ENCODE results near the gene DLGAP1. TPM values are rescaled to one million over a fixed set of nuclear protein-coding genes. Genes with fewer than 3 reads are reported as not detected.
A peak's percentile ranks its signal among the peaks of the same experiment; 100 is the strongest.

Gene DLGAP1
- total RNA-seq, 1 donor from 2014 or later: 18.5 TPM

GRCh38 chr18:4157352-4157751, 297.8 kb downstream of the DLGAP1 start:
- Mint-ChIP-seq H3K4me1 (no peaks in the 10 kb centered on the region), H3K36me3 (no peaks in the 10 kb centered on the region), H3K4me3 (no peak overlapping the region), H3K27me3 (ENCODE audit: insufficient read depth, low read depth) (no peaks in the 10 kb centered on the region), H3K9me3 (no peaks in the 10 kb centered on the region), H3K27ac (no peak overlapping the region)
- Histone ChIP-seq H3K36me3 (peaks cover 2% of the 10 kb centered on the region), H3K79me2 (ENCODE audit: low read depth) (no peaks in the 10 kb centered on the region), H4K20me1 (ENCODE audit: low read depth) (no peaks in the 10 kb centered on the region), H3K27ac (no peak overlapping the region), H3K4me2 (peak overlapping the region; percentile 15), H3K9me3 (ENCODE audit: low read depth) (no peaks in the 10 kb centered on the region), H3K4me1 (peaks cover 11% of the 10 kb centered on the region), H2AFZ (replicated peaks) (no peak overlapping the region), H3K27me3 (no peaks in the 10 kb centered on the region), H3F3A (ENCODE audit: low read depth) (no peaks in the 10 kb centered on the region), H3K4me3 (no peak overlapping the region), H3K9ac (no peak overlapping the region)
- TF ChIP-seq EZH2 (IDR thresholded peaks at IDR 0.05) (no peak), EZH2phosphoT487 (IDR thresholded peaks at IDR 0.05) (no peak), CTCF (IDR thresholded peaks at IDR 0.05) (no peak)
- DNase-seq (ENCODE audit: low spot score): peak; percentile 14

- no peaks in the 10 kb centered on the region for H3K27me3 Mint-ChIP-seq (ENCODE audit: insufficient read depth, low read depth)
- TF ChIP-seq CTCF (IDR thresholded peaks at IDR 0.05) (no peak), EZH2phosphoT487 (IDR thresholded peaks at IDR 0.05) (no peak), EZH2 (IDR thresholded peaks at IDR 0.05) (no peak)
- Histone ChIP-seq H3F3A (ENCODE audit: low read depth) (peaks cover 4% of the 10 kb centered on the region), H3K9ac (no peak overlapping the region), H3K79me2 (ENCODE audit: low read depth) (no peaks in the 10 kb centered on the region), H3K4me3 (no peak overlapping the region), H3K27ac (no peak overlapping the region), H2AFZ (replicated peaks) (no peak overlapping the region), H3K4me1 (peaks cover 16% of the 10 kb centered on the region), H3K27me3 (no peaks in the 10 kb centered on the region), H4K20me1 (ENCODE audit: low read depth) (no peaks in the 10 kb centered on the region), H3K9me3 (ENCODE audit: low read depth) (no peaks in the 10 kb centered on the region), H3K4me2 (no peak overlapping the region), H3K36me3 (peaks cover 5% of the 10 kb centered on the region)
- H3K36me3 Mint-ChIP-seq: no peaks in the 10 kb centered on the region
- H3K4me3 Mint-ChIP-seq: no peak overlapping the region
- no peak for DNase-seq (ENCODE audit: low spot score)
- H3K4me1 Mint-ChIP-seq: no peaks in the 10 kb centered on the region
- H3K27ac Mint-ChIP-seq: no peak overlapping the region
- peaks cover 3% of the 10 kb centered on the region for H3K9me3 Mint-ChIP-seq
Measured at GRCh38 chr18:4146797-4147196, 308.3 kb downstream of the DLGAP1 start.

GRCh38 chr18:4144201-4144600, 310.9 kb downstream of the DLGAP1 start:
- Histone ChIP-seq H3K27ac (no peak overlapping the region), H3K79me2 (ENCODE audit: low read depth) (no peaks in the 10 kb centered on the region), H2AFZ (replicated peaks) (no peak overlapping the region), H3K4me1 (peaks cover 16% of the 10 kb centered on the region), H3K4me2 (no peak overlapping the region), H3K9me3 (ENCODE audit: low read depth) (no peaks in the 10 kb centered on the region), H3K9ac (no peak overlapping the region), H3K27me3 (no peaks in the 10 kb centered on the region), H3K36me3 (peaks cover 8% of the 10 kb centered on the region), H3K4me3 (no peak overlapping the region), H4K20me1 (ENCODE audit: low read depth) (no peaks in the 10 kb centered on the region), H3F3A (ENCODE audit: low read depth) (peaks cover 4% of the 10 kb centered on the region)
- TF ChIP-seq EZH2phosphoT487 (IDR thresholded peaks at IDR 0.05) (no peak), CTCF (IDR thresholded peaks at IDR 0.05) (peak; percentile 7), EZH2 (IDR thresholded peaks at IDR 0.05) (no peak)
- no peaks in the 10 kb centered on the region for H3K4me1 Mint-ChIP-seq
- no peak overlapping the region for H3K27ac Mint-ChIP-seq
- H3K27me3 Mint-ChIP-seq (ENCODE audit: insufficient read depth, low read depth): no peaks in the 10 kb centered on the region
- no peak overlapping the region for H3K4me3 Mint-ChIP-seq
- peak; percentile 19 for DNase-seq (ENCODE audit: low spot score)
- no peaks in the 10 kb centered on the region for H3K36me3 Mint-ChIP-seq
- H3K9me3 Mint-ChIP-seq: peaks cover 6% of the 10 kb centered on the region
